GM12878 (cell line): ENCODE results near the gene WDR86.

ENCODE experiments used
- BCL11A ChIP-seq: IDR thresholded peaks from 2 replicates; pipeline ENCODE4 v1.6.1; 2011; ENCODE audit warnings: low read depth, low read length
- CEBPB ChIP-seq, 2 experiments: fragments of 150-350 bp in 1 of 2; IDR thresholded peaks; 2 replicates each; pipeline ENCODE4 v1.6.1; 2012 to 2014; ENCODE audit warnings: low read depth in 2 of 2, low read length in 2 of 2, borderline replicate concordance in 1 of 2, inconsistent platforms in 1 of 2
- EP300 ChIP-seq, 2 experiments: fragments of 150-350 bp in 1 of 2; IDR thresholded peaks; 2 replicates each; pipeline ENCODE4 v1.6.1; 2011 to 2012; ENCODE audit warnings: low read depth in 2 of 2, low read length in 2 of 2, borderline replicate concordance in 1 of 2, improper control_type of control experiment in 1 of 2, inconsistent platforms in 1 of 2; ENCODE audit not compliant: control insufficient read depth in 1 of 2
- NR2C1 ChIP-seq: fragments of 450-650 bp; IDR thresholded peaks from 2 replicates; pipeline ENCODE4 v1.6.1; 2017; ENCODE audit warnings: antibody characterized with exemption, mild to moderate bottlenecking, moderate library complexity
- POLR2A ChIP-seq: IDR thresholded peaks from 2 replicates; pipeline ENCODE4 v1.6.1; 2011; ENCODE audit warnings: low read depth, mild to moderate bottlenecking, low read length
- TF ChIP-seq, protein P1 (sequence below), 3 experiments: IDR thresholded peaks in 2 of 3; conservative IDR thresholded peaks in 1 of 3; 2 replicates each; pipeline ENCODE4 v1.5.1; 2011; ENCODE audit warnings: low read depth in 3 of 3, low read length in 3 of 3, mild to moderate bottlenecking in 3 of 3, control low read depth in 2 of 3, moderate library complexity in 2 of 3, inconsistent platforms in 1 of 3, mixed read lengths in 1 of 3; ENCODE audit not compliant: control insufficient read depth in 2 of 3, insufficient read depth in 1 of 3; ENCODE audit errors: extremely low read depth in 1 of 3
- TF ChIP-seq, protein P2 (sequence below): fragments of 450-650 bp; IDR thresholded peaks from 2 replicates; pipeline ENCODE4 v1.6.1; 2017; ENCODE audit warnings: mild to moderate bottlenecking
- TF ChIP-seq, protein P3 (sequence below): IDR thresholded peaks from 2 replicates; pipeline ENCODE4 v1.6.1; 2012; ENCODE audit warnings: mild to moderate bottlenecking, low read depth, low read length

- TF ChIP-seq EP300 (IDR thresholded peaks at IDR 0.05; ENCODE audit: borderline replicate concordance in 1 of 2, control insufficient read depth in 1 of 2, low read depth in 2 of 2, low read length in 2 of 2): no peak
- TF ChIP-seq, protein P1, sequence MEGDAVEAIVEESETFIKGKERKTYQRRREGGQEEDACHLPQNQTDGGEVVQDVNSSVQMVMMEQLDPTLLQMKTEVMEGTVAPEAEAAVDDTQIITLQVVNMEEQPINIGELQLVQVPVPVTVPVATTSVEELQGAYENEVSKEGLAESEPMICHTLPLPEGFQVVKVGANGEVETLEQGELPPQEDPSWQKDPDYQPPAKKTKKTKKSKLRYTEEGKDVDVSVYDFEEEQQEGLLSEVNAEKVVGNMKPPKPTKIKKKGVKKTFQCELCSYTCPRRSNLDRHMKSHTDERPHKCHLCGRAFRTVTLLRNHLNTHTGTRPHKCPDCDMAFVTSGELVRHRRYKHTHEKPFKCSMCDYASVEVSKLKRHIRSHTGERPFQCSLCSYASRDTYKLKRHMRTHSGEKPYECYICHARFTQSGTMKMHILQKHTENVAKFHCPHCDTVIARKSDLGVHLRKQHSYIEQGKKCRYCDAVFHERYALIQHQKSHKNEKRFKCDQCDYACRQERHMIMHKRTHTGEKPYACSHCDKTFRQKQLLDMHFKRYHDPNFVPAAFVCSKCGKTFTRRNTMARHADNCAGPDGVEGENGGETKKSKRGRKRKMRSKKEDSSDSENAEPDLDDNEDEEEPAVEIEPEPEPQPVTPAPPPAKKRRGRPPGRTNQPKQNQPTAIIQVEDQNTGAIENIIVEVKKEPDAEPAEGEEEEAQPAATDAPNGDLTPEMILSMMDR (IDR thresholded peaks at IDR 0.05 in 2 of 3, conservative IDR thresholded peaks at IDR 0.05 in 1 of 3; ENCODE audit: control insufficient read depth in 2 of 3, extremely low read depth in 1 of 3, insufficient read depth in 1 of 3, low read depth in 3 of 3, low read length in 3 of 3): no peak
- TF ChIP-seq POLR2A: no peak
- no peak for TF ChIP-seq CEBPB (IDR thresholded peaks at IDR 0.05; ENCODE audit: borderline replicate concordance in 1 of 2, low read depth in 2 of 2, low read length in 2 of 2)
- TF ChIP-seq, protein P2, sequence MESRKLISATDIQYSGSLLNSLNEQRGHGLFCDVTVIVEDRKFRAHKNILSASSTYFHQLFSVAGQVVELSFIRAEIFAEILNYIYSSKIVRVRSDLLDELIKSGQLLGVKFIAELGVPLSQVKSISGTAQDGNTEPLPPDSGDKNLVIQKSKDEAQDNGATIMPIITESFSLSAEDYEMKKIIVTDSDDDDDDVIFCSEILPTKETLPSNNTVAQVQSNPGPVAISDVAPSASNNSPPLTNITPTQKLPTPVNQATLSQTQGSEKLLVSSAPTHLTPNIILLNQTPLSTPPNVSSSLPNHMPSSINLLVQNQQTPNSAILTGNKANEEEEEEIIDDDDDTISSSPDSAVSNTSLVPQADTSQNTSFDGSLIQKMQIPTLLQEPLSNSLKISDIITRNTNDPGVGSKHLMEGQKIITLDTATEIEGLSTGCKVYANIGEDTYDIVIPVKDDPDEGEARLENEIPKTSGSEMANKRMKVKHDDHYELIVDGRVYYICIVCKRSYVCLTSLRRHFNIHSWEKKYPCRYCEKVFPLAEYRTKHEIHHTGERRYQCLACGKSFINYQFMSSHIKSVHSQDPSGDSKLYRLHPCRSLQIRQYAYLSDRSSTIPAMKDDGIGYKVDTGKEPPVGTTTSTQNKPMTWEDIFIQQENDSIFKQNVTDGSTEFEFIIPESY: no peak
- TF ChIP-seq, protein P3, sequence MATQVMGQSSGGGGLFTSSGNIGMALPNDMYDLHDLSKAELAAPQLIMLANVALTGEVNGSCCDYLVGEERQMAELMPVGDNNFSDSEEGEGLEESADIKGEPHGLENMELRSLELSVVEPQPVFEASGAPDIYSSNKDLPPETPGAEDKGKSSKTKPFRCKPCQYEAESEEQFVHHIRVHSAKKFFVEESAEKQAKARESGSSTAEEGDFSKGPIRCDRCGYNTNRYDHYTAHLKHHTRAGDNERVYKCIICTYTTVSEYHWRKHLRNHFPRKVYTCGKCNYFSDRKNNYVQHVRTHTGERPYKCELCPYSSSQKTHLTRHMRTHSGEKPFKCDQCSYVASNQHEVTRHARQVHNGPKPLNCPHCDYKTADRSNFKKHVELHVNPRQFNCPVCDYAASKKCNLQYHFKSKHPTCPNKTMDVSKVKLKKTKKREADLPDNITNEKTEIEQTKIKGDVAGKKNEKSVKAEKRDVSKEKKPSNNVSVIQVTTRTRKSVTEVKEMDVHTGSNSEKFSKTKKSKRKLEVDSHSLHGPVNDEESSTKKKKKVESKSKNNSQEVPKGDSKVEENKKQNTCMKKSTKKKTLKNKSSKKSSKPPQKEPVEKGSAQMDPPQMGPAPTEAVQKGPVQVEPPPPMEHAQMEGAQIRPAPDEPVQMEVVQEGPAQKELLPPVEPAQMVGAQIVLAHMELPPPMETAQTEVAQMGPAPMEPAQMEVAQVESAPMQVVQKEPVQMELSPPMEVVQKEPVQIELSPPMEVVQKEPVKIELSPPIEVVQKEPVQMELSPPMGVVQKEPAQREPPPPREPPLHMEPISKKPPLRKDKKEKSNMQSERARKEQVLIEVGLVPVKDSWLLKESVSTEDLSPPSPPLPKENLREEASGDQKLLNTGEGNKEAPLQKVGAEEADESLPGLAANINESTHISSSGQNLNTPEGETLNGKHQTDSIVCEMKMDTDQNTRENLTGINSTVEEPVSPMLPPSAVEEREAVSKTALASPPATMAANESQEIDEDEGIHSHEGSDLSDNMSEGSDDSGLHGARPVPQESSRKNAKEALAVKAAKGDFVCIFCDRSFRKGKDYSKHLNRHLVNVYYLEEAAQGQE: no peak
- no peak for TF ChIP-seq NR2C1
- TF ChIP-seq BCL11A: no peak
Observed at GRCh38 chr7:151386301-151387160, 23.3 kb downstream of the WDR86 start.
